Left ventricle myocardium superior (tissue), 1 donor: ENCODE data around the gene MOGAT1. TPM values are rescaled to one million over a fixed set of nuclear protein-coding genes. Genes with fewer than 3 reads are reported as not detected.
"Not testable (repeated sequence)": the region's sequence is repeated elsewhere in the genome, so short reads cannot be mapped to it uniquely, and the experiment has no call there.

Experiments used
- ATAC-seq: fragments of 200-7000 bp; cut with Tn5 transposase; one replicate; pipeline ENCODE4 v1.9.1; 2020; ENCODE audit warnings: mild to moderate bottlenecking, moderate library complexity
- DNase-seq: peaks from one replicate; pipeline ENCODE4 v3.0.0-alpha.2; 2020
- intact Hi-C: fragments of 100-400 bp; cut with micrococcal nuclease; formaldehyde crosslinking; loops from one replicate; pipeline ENCODE4 v1.11.0; 2022
- total RNA-seq: library from RNA; stranded (reverse); fragmentation: NEBNext Ultra II Directional; extraction: Animal tissue kit (Norgen Biotek cat#: 25700); gene quantifications from one replicate; pipeline ENCODE4 v1.2.1, GENCODE V29; 2021
- donor health status: DM: no; HTN: yes; CAD: no; lungs with severe emphysema.

The MOGAT1 gene
- total RNA-seq, 1 donor from 2014 or later = 0.25 TPM

GRCh38 chr2:222706616-222707015 is 35.2 kb downstream of the MOGAT1 start:
- intact Hi-C loops = loop anchor here (5.0 to 10.0 kb wide), 3 partner anchors 88 to 196 kb away; partner anchors contain the start of gene ACSL3
- DNase-seq = no peak
- no peak for ATAC-seq

GRCh38 chr2:222707102-222707688 is 35.7 kb downstream of the MOGAT1 start:
- intact Hi-C loops = loop anchor here (5.0 to 10.0 kb wide), 3 partner anchors 88 to 195 kb away; partner anchors contain the start of gene ACSL3
- DNase-seq (no peak), ATAC-seq (no peak)

GRCh38 chr2:222707689-222708273 is 36.3 kb downstream of the MOGAT1 start:
- ATAC-seq = no peak
- intact Hi-C loops = loop anchor here (5.0 to 10.0 kb wide), 3 partner anchors 87 to 195 kb away; partner anchors contain the start of gene ACSL3

GRCh38 chr2:222708274-222708710 is 36.8 kb downstream of the MOGAT1 start:
- ATAC-seq (peak; percentile 66), DNase-seq (peak; percentile 91)
- intact Hi-C loops = loop anchor here (5.0 to 10.0 kb wide), 3 partner anchors 87 to 194 kb away; partner anchors contain the start of gene ACSL3

More at GRCh38 chr2:222707689-222708273, 36.3 kb downstream of the MOGAT1 start:
- DNase-seq = no peak

GRCh38 chr2:222709191-222709891 is 37.9 kb downstream of the MOGAT1 start:
- DNase-seq = peak; percentile 74
- intact Hi-C loops = loop anchor here (5.0 to 10.0 kb wide), 3 partner anchors 85 to 193 kb away; partner anchors contain the start of gene ACSL3
- peak; percentile 95 for ATAC-seq

GRCh38 chr2:222710736-222711135 is 39.3 kb downstream of the MOGAT1 start:
- ATAC-seq (no peak), DNase-seq (no peak)
- intact Hi-C loops = no loop called here

- DNase-seq (no peak), ATAC-seq (no peak)
- intact Hi-C loops = no loop called here
Measured at GRCh38 chr2:222711315-222711940, 40.0 kb downstream of the MOGAT1 start.

GRCh38 chr2:222713002-222713401 is 41.5 kb downstream of the MOGAT1 start:
- intact Hi-C loops = no loop called here

GRCh38 chr2:222714361-222715241 is 43.1 kb downstream of the MOGAT1 start:
- DNase-seq (peak; percentile 48), ATAC-seq (peak; percentile 96)
- intact Hi-C loops = no loop called here

More at GRCh38 chr2:222713002-222713401, 41.5 kb downstream of the MOGAT1 start:
- no peak for ATAC-seq
- DNase-seq = no peak

GRCh38 chr2:222715742-222716141 is 44.3 kb downstream of the MOGAT1 start:
- ATAC-seq = no peak
- intact Hi-C loops = no loop called here
- no peak for DNase-seq

- intact Hi-C loops, DNase-seq, ATAC-seq: not testable (repeated sequence)
Measured at GRCh38 chr2:222719787-222720186, 48.3 kb downstream of the MOGAT1 start.

GRCh38 chr2:222721597-222721996 is 50.1 kb downstream of the MOGAT1 start:
- intact Hi-C loops, ATAC-seq, DNase-seq: not testable (repeated sequence)

GRCh38 chr2:222722327-222722946 is 51.0 kb downstream of the MOGAT1 start:
- intact Hi-C loops = no loop called here
- ATAC-seq = peak; percentile 90

GRCh38 chr2:222724208-222724607 is 52.8 kb downstream of the MOGAT1 start:
- intact Hi-C loops = no loop called here
- no peak for ATAC-seq
- no peak for DNase-seq

More at GRCh38 chr2:222722327-222722946, 51.0 kb downstream of the MOGAT1 start:
- peak; percentile 44 for DNase-seq

- DNase-seq (no peak), ATAC-seq (no peak)
- intact Hi-C loops = no loop called here
Measured at GRCh38 chr2:222728621-222729020, 57.2 kb downstream of the MOGAT1 start.

GRCh38 chr2:222730366-222730999 is 59.0 kb downstream of the MOGAT1 start:
- ATAC-seq = peak; percentile 36
- intact Hi-C loops = no loop called here
- no peak for DNase-seq

GRCh38 chr2:222731201-222731621 is 59.8 kb downstream of the MOGAT1 start:
- intact Hi-C loops = no loop called here
- ATAC-seq (no peak), DNase-seq (no peak)
